HCT116 (cell line): ENCODE data around the gene MFSD6. TPM values are rescaled to one million over a fixed set of nuclear protein-coding genes. Genes with fewer than 3 reads are reported as not detected.

Experiments used
- ATAC-seq: fragments of 200-7000 bp; cut with Tn5 transposase; 2 replicates; pipeline ENCODE4 v1.9.1; 2020; ENCODE audit warnings: mild to moderate bottlenecking, moderate library complexity
- BruUV-seq: library from RNA; stranded (reverse); fragments of 400-500 nt; replicated peaks from 2 replicates; lab custom pipeline; 2021; lab: Mats Ljungman, UMichigan
- CTCF ChIA-PET: fragments of 300-600 bp; sonication (Branson Sonifier 250); formaldehyde crosslinking; loops from one replicate; lab custom pipeline; 2021; ENCODE audit warnings: antibody characterized with exemption; lab: Charles Lee
- POLR2A ChIA-PET: fragments of 300-600, 350-600 bp; sonication (Branson Sonifier 250); formaldehyde crosslinking; loops from one replicate; lab custom pipeline; 2021; ENCODE audit warnings: antibody characterized with exemption; lab: Charles Lee
- RAD21 ChIA-PET, 2 experiments: fragments of 300-600 bp; sonication (Branson Sonifier 250); formaldehyde crosslinking; loops; one replicate each; lab custom pipeline; 2023; ENCODE audit warnings: low total read pairs in 2 of 2; ENCODE audit not compliant: uncharacterized antibody in 2 of 2, unreplicated experiment in 2 of 2, low non-redundant PET in 1 of 2; lab: Charles Lee
- DNase-seq: peaks from one replicate; pipeline ENCODE4 v3.0.0-alpha.2; 2010; ENCODE audit warnings: low read depth, low spot score
- H2AFZ ChIP-seq: fragments of 200-600 bp; shearing (Covaris generic), sonication (generic); 2 replicates; pipeline ENCODE4 v1.6.1; 2017; ENCODE audit warnings: low read depth, mixed run types, mixed read lengths, antibody characterized with exemption, low read length; ENCODE audit not compliant: poor library complexity, severe bottlenecking
- H3K27ac ChIP-seq: 2 replicates; pipeline ENCODE4 v1.5.1; 2012; ENCODE audit warnings: low read depth, low read length
- H3K27me3 ChIP-seq: fragments of 200-600 bp; sonication (generic); 2 replicates; pipeline ENCODE4 v1.6.1; 2016; ENCODE audit warnings: mixed run types, low read length, mixed read lengths; ENCODE audit not compliant: insufficient read depth
- H3K36me3 ChIP-seq, 2 experiments: fragments of 200-500 bp in 1 of 2; fragments of 200-600 bp in 1 of 2; sonication (Bioruptor generic) in 1 of 2; sonication (generic) in 1 of 2; 2 replicates each; pipeline versions ENCODE4 v1.5.1 to v1.6.1; 2014 to 2016; ENCODE audit warnings: low read length in 2 of 2, inconsistent platforms in 1 of 2, mixed read lengths in 1 of 2, mixed run types in 1 of 2; ENCODE audit not compliant: insufficient read depth in 2 of 2, control insufficient read depth in 1 of 2
- H3K4me1 ChIP-seq, 2 experiments: fragments of 200-600 bp in 1 of 2; sonication (generic) in 1 of 2; 2 replicates each; pipeline versions ENCODE4 v1.5.1 to v1.6.1; 2012 to 2017; ENCODE audit warnings: low read length in 2 of 2, inconsistent platforms in 1 of 2, mild to moderate bottlenecking in 1 of 2, mixed read lengths in 1 of 2, mixed run types in 1 of 2, moderate library complexity in 1 of 2; ENCODE audit not compliant: insufficient read depth in 2 of 2, control insufficient read depth in 1 of 2
- H3K4me2 ChIP-seq: fragments of 200-600 bp; sonication (generic); 2 replicates; pipeline ENCODE4 v1.6.1; 2017; ENCODE audit warnings: mixed run types, low read length, mixed read lengths
- H3K4me3 ChIP-seq, 2 experiments: fragments of 200-600 bp in 1 of 2; sonication (generic) in 1 of 2; replicated peaks in 1 of 2; 2 replicates each; pipeline ENCODE4 v1.5.1; 2011 to 2016; ENCODE audit warnings: low read length in 2 of 2, control low read depth in 1 of 2, low read depth in 1 of 2, mild to moderate bottlenecking in 1 of 2, mixed read lengths in 1 of 2, mixed run types in 1 of 2
- H3K79me2 ChIP-seq: fragments of 200-600 bp; sonication (generic); 2 replicates; pipeline ENCODE4 v1.6.1; 2017; ENCODE audit warnings: mild to moderate bottlenecking, mixed run types, low read length, moderate library complexity, mixed read lengths; ENCODE audit not compliant: insufficient read depth
- H3K9ac ChIP-seq: fragments of 200-600 bp; sonication (generic); 2 replicates; pipeline ENCODE4 v1.6.1; 2016; ENCODE audit warnings: low read length, mixed read lengths
- H3K9me2 ChIP-seq: fragments of 200-600 bp; sonication (generic), shearing (Covaris generic); 2 replicates; pipeline ENCODE4 v1.6.1; 2017; ENCODE audit warnings: mixed run types, mild to moderate bottlenecking, moderate library complexity; ENCODE audit not compliant: insufficient read depth
- H3K9me3 ChIP-seq, 2 experiments: fragments of 200-500 bp in 1 of 2; fragments of 200-600 bp in 1 of 2; sonication (Bioruptor generic) in 1 of 2; sonication (generic) in 1 of 2; 2 replicates each; pipeline ENCODE4 v1.6.1; 2014 to 2017; ENCODE audit warnings: low read length in 2 of 2, mixed read lengths in 2 of 2, inconsistent platforms in 1 of 2, low read depth in 1 of 2, mild to moderate bottlenecking in 1 of 2, mixed run types in 1 of 2, moderate library complexity in 1 of 2; ENCODE audit not compliant: control insufficient read depth in 1 of 2, insufficient read depth in 1 of 2
- H4K20me1 ChIP-seq: fragments of 200-600 bp; sonication (generic), shearing (Covaris generic); 2 replicates; pipeline ENCODE4 v1.6.1; 2017; ENCODE audit warnings: mixed run types, mild to moderate bottlenecking, moderate library complexity; ENCODE audit not compliant: insufficient read depth
- CEBPB ChIP-seq: IDR thresholded peaks from 2 replicates; pipeline ENCODE4 v1.6.1; 2012; ENCODE audit warnings: low read depth
- EGR1 ChIP-seq: IDR thresholded peaks from 2 replicates; pipeline ENCODE4 v1.6.1; 2012; ENCODE audit warnings: low read depth
- ELF1 ChIP-seq: IDR thresholded peaks from 2 replicates; pipeline ENCODE4 v1.6.1; 2012; ENCODE audit warnings: low read depth, borderline replicate concordance
- EZH2phosphoT487 ChIP-seq: fragments of 200-600 bp; IDR thresholded peaks from 2 replicates; pipeline ENCODE4 v1.6.1; 2018; ENCODE audit warnings: antibody characterized with exemption, borderline replicate concordance
- JUND ChIP-seq: IDR thresholded peaks from 2 replicates; pipeline ENCODE4 v1.6.1; 2012
- POLR2AphosphoS5 ChIP-seq: IDR thresholded peaks from 2 replicates; pipeline ENCODE4 v1.6.1; 2011; ENCODE audit warnings: mild to moderate bottlenecking, low read depth, low read length, moderate library complexity
- RAD21 ChIP-seq: IDR thresholded peaks from 2 replicates; pipeline ENCODE4 v1.6.1; 2012; ENCODE audit warnings: low read depth, mild to moderate bottlenecking
- SRF ChIP-seq: IDR thresholded peaks from 2 replicates; pipeline ENCODE4 v1.6.1; 2012; ENCODE audit warnings: low read depth
- YY1 ChIP-seq: IDR thresholded peaks from 2 replicates; pipeline ENCODE4 v1.6.1; 2011; ENCODE audit warnings: low read length, low read depth, moderate library complexity, mild to moderate bottlenecking; ENCODE audit not compliant: insufficient replicate concordance; ENCODE audit errors: extremely low read depth
- ZNF274 ChIP-seq: fragments of 200-500 bp; sonication (Bioruptor generic); IDR thresholded peaks from 2 replicates; pipeline ENCODE4 v1.6.1; 2014; ENCODE audit warnings: mild to moderate bottlenecking, low read depth, low read length, inconsistent platforms
- intact Hi-C: fragments of 100-400 bp; cut with micrococcal nuclease; formaldehyde crosslinking; loops from 2 replicates; pipeline ENCODE4 v1.10.0; 2022
- total RNA-seq: library from RNA; stranded (reverse); gene quantifications from one replicate; pipeline ENCODE4 v1.2.1, GENCODE V29; 2021; ENCODE audit not compliant: unreplicated experiment
- TF ChIP-seq, protein P1 (sequence below): IDR thresholded peaks from 2 replicates; pipeline ENCODE4 v1.6.1; 2012

Gene MFSD6
- total RNA-seq, 1 experiment from 2014 or later: 18.6 TPM

DNA sequence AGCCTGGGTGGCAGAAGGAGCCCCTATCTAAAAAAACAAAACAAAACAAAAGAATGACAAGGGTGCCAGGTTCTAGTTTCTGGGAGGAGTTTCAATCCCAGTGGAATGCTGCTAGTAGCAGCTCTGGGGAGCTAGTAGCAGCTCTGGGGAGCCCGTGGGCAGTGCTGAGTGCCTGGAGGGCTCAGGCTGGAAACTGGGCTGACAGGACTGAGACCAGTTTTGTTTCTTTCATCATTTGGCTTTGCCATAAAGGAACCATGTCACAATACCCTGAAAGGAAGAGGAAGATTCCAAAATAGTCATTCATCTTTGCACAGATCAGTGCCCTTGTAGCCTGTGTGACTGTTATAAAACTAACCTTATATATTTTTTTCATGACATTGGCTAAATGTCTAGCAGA, 10.6 kb downstream of the MFSD6 start (continued):
- TF ChIP-seq ZNF274: no peak
- no peak for TF ChIP-seq YY1
- no peak for TF ChIP-seq RAD21

DNA sequence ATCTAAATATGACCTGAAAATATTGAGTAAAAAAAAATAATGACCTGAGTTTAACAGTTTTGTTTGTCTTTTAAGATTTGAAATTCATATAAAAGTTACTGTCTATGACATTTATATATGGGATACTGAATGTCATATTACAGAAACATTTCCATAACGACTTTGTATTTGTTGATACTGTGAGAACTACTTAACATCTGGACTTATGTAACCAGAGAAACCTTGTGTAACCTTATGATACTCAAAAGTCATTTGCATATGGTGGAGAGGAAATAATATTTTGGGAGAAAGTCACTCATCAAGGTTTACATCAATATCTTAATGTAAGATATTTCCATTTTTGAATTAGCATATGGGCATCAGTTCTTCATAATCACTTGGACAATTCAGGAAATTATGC, 12.6 kb downstream of the MFSD6 start:
- H3K4me2 ChIP-seq: no peak overlapping the region
- H3K4me3 ChIP-seq: no peak overlapping the region
- no peaks in the 10 kb centered on the region for H3K9me2 ChIP-seq
- H3K79me2 ChIP-seq: no peaks in the 10 kb centered on the region
- TF ChIP-seq EZH2phosphoT487 (no peak), EGR1 (no peak), ZNF274 (no peak), RAD21 (no peak)
- TF ChIP-seq, all 23 proteins: peak for 0
- no peak overlapping the region for H3K27ac ChIP-seq
- no peak overlapping the region for H3K9ac ChIP-seq
- no peaks in the 10 kb centered on the region for H3K27me3 ChIP-seq
- ChIA-PET CTCF (no interaction called here), RAD21 (no interaction called here), POLR2A (no interaction called here)
- DNase-seq (no peak), ATAC-seq (no peak)
- no peaks in the 10 kb centered on the region for H3K4me1 ChIP-seq
- H3K36me3 ChIP-seq: no peaks in the 10 kb centered on the region
- H2AFZ ChIP-seq: no peak overlapping the region
- intact Hi-C loops: no loop called here
- H4K20me1 ChIP-seq: no peaks in the 10 kb centered on the region
- no TSS peak for BruUV-seq
- H3K9me3 ChIP-seq: no peaks in the 10 kb centered on the region

DNA sequence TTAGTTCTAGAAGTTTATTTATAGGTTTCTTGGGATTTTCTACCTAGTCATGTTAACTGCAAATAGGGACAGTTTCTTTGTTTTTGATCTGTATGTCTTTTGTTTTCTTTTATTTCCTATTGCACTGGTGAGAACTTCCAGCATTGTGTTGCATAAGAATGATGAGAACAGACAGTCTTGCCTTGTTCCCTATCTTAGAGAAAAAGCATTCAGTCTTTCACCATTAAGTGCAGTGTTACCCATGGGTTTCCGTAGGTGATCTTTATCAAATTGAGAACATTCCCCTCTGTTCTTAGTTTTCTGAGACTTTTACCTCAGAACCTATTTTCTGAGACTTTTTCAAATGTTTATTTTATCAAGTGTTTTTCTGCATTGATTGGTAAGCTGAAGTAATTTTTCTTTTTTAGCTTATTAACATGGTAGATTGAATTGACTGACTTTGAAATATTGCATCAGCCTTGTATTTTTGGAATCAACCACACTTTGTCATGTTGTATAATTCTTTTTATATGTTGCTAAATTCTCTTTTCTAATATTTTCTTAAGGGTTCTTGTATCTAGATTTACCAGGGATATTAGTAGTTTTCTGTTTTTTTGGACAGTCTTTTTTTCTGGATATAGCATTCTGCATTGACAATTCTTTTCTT, 17.2 kb downstream of the MFSD6 start:
- intact Hi-C loops: no loop called here
- Histone ChIP-seq H4K20me1 (no peaks in the 10 kb centered on the region), H3K9ac (no peak overlapping the region), H3K79me2 (no peaks in the 10 kb centered on the region), H3K9me3 (no peaks in the 10 kb centered on the region), H3K4me3 (no peak overlapping the region), H3K4me1 (no peaks in the 10 kb centered on the region), H3K27ac (no peak overlapping the region), H3K4me2 (no peak overlapping the region), H2AFZ (no peak overlapping the region), H3K27me3 (no peaks in the 10 kb centered on the region), H3K36me3 (no peaks in the 10 kb centered on the region), H3K9me2 (no peaks in the 10 kb centered on the region)
- no TSS peak for BruUV-seq
- DNase-seq (no peak), ATAC-seq (no peak)
- ChIA-PET RAD21 (no interaction called here), CTCF (interaction anchor here (0.9 kb wide), 1 partner anchor 8 kb away, joined by 3 read pairs; no protein-coding TSS in a partner anchor), POLR2A (no interaction called here)
- TF ChIP-seq ZNF274 (no peak), JUND (no peak), EZH2phosphoT487 (no peak), SRF (no peak), RAD21 (no peak), YY1 (no peak), CEBPB (no peak), POLR2AphosphoS5 (no peak), ELF1 (no peak)
- TF ChIP-seq, protein P1, sequence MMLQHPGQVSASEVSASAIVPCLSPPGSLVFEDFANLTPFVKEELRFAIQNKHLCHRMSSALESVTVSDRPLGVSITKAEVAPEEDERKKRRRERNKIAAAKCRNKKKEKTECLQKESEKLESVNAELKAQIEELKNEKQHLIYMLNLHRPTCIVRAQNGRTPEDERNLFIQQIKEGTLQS: no peak
